ENCODE measurements around the gene AKT1. TPM values are rescaled to one million over a fixed set of nuclear protein-coding genes. Genes with fewer than 3 reads are reported as not detected.

The AKT1 gene
- total RNA-seq, 1 donor: 188 TPM

GRCh38 chr14:104810316-104810715, 14.8 kb upstream of the AKT1 start:
- Histone ChIP-seq H3K79me2 (ENCODE audit: insufficient read depth, low read length) (peaks cover 11% of the 10 kb centered on the region), H3K9me3 (ENCODE audit: low read depth, low read length) (no peaks in the 10 kb centered on the region), H3K36me3 (ENCODE audit: insufficient read depth, low read length) (no peaks in the 10 kb centered on the region), H3K4me3 (ENCODE audit: insufficient read depth, low read length) (no peak overlapping the region), H3K4me2 (ENCODE audit: insufficient read depth, low read length) (no peak overlapping the region), H3K27ac (ENCODE audit: low read depth, low read length) (no peak overlapping the region), H3K4me1 (ENCODE audit: insufficient read depth, low read length) (peaks cover 9% of the 10 kb centered on the region), H3K27me3 (ENCODE audit: insufficient read depth, low read length) (no peaks in the 10 kb centered on the region), H4K20me1 (ENCODE audit: insufficient read depth, low read length) (no peaks in the 10 kb centered on the region), H2AFZ (ENCODE audit: low read length) (no peak overlapping the region)
- no peak for TF ChIP-seq CTCF (IDR thresholded peaks at IDR 0.05; ENCODE audit: extremely low read depth, low read depth, low read length)
- DNase-seq (ENCODE audit: insufficient read length, low spot score, missing footprints): no peak

DNA sequence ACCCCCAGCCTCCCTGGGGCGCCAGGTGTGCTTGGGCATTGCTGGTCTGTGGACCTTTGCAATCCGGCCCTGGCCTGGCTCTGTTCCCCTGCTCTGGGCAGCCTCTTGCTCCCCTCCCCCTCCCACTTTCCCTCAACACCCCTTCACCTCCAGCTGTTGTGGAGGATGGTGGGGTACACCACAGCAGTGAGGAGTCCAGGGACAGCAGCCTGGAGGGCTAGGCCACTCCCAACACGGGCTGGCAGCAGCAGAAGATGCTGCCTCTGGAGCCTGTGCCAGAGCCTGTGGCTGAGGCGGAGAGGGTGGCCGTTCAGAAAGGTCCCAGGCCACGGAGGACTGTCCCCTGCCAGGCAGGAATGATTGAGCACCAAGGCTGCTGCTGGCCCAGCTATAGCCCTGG, 12.9 kb upstream of the AKT1 start:
- peak; percentile 52 for DNase-seq (ENCODE audit: insufficient read length, low spot score, missing footprints)
- Histone ChIP-seq H3K4me1 (ENCODE audit: insufficient read depth, low read length) (peaks cover 4% of the 10 kb centered on the region), H4K20me1 (ENCODE audit: insufficient read depth, low read length) (no peaks in the 10 kb centered on the region), H3K36me3 (ENCODE audit: insufficient read depth, low read length) (no peaks in the 10 kb centered on the region), H3K9me3 (ENCODE audit: low read depth, low read length) (no peaks in the 10 kb centered on the region), H3K27ac (ENCODE audit: low read depth, low read length) (no peak overlapping the region), H3K4me3 (ENCODE audit: insufficient read depth, low read length) (no peak overlapping the region), H2AFZ (ENCODE audit: low read length) (no peak overlapping the region), H3K4me2 (ENCODE audit: insufficient read depth, low read length) (no peak overlapping the region), H3K79me2 (ENCODE audit: insufficient read depth, low read length) (no peaks in the 10 kb centered on the region), H3K27me3 (ENCODE audit: insufficient read depth, low read length) (no peaks in the 10 kb centered on the region)
- TF ChIP-seq CTCF (IDR thresholded peaks at IDR 0.05; ENCODE audit: extremely low read depth, low read depth, low read length): no peak

DNA sequence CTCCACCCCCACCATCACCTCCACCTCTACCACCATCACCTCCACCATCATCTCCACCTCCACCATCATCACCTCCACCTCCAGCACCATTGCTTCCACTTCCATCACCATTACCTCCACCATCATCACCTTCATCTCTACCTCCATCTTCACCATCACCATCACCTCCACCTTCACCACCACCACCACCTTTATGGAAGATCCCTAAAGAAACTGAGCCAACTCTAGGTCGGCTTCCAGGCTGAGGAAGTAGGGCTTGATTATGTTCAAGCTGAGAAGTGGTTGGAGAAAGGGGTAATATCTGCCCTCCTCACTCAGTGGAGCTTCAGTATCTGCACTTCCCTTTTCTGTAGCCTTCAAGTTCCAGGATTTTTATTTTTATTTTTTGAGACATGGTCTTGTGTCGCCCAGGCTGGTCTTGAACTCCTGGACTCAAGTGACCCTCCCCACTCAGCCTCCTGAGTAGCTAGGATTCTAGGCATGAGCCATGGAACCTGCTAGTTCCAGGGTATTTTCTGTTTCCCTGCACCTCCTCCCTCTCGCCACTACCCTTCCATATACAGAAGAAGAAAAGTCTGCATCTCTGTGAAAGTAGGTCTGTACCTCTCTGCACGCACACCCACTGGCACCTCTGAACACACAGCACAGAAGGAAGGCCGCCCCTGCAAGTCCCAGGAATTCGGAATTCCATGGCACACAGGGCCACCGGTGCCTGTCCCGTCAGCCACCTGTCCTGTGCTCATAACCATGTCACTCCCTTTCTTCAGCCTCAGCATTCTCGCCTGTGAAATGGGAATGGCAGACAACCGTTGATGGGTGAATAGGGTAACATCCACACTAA, 11.3 kb upstream of the AKT1 start:
- Histone ChIP-seq H3K36me3 (ENCODE audit: insufficient read depth, low read length) (no peaks in the 10 kb centered on the region), H3K4me1 (ENCODE audit: insufficient read depth, low read length) (peaks cover 4% of the 10 kb centered on the region), H4K20me1 (ENCODE audit: insufficient read depth, low read length) (peaks cover 7% of the 10 kb centered on the region), H3K9me3 (ENCODE audit: low read depth, low read length) (no peaks in the 10 kb centered on the region), H3K27me3 (ENCODE audit: insufficient read depth, low read length) (no peaks in the 10 kb centered on the region), H3K79me2 (ENCODE audit: insufficient read depth, low read length) (no peaks in the 10 kb centered on the region), H3K4me2 (ENCODE audit: insufficient read depth, low read length) (no peak overlapping the region), H2AFZ (ENCODE audit: low read length) (no peak overlapping the region), H3K27ac (ENCODE audit: low read depth, low read length) (no peak overlapping the region), H3K4me3 (ENCODE audit: insufficient read depth, low read length) (no peak overlapping the region)
- no peak for TF ChIP-seq CTCF (IDR thresholded peaks at IDR 0.05; ENCODE audit: extremely low read depth, low read depth, low read length)
- peak; percentile 15 for DNase-seq (ENCODE audit: insufficient read length, low spot score, missing footprints)

GRCh38 chr14:104805941-104806624, 10.5 kb upstream of the AKT1 start:
- Histone ChIP-seq H3K27me3 (ENCODE audit: insufficient read depth, low read length) (no peaks in the 10 kb centered on the region), H3K4me1 (ENCODE audit: insufficient read depth, low read length) (peaks cover 11% of the 10 kb centered on the region), H3K4me3 (ENCODE audit: insufficient read depth, low read length) (no peak overlapping the region), H3K9me3 (ENCODE audit: low read depth, low read length) (no peaks in the 10 kb centered on the region), H3K36me3 (ENCODE audit: insufficient read depth, low read length) (no peaks in the 10 kb centered on the region), H3K27ac (ENCODE audit: low read depth, low read length) (no peak overlapping the region), H4K20me1 (ENCODE audit: insufficient read depth, low read length) (peaks cover 7% of the 10 kb centered on the region), H3K79me2 (ENCODE audit: insufficient read depth, low read length) (no peaks in the 10 kb centered on the region), H2AFZ (ENCODE audit: low read length) (no peak overlapping the region), H3K4me2 (ENCODE audit: insufficient read depth, low read length) (no peak overlapping the region)
- peak; percentile 82 for DNase-seq (ENCODE audit: insufficient read length, low spot score, missing footprints)
- TF ChIP-seq CTCF (IDR thresholded peaks at IDR 0.05; ENCODE audit: extremely low read depth, low read depth, low read length): no peak

Data from osteoblast (primary cell).